Breast epithelium (tissue), 3 donors: Measurements from ENCODE around the gene BLOC1S6.

Experiments
- POLR2A ChIP-seq: fragments of 450-650 bp; IDR thresholded peaks from one replicate; pipeline ENCODE4 v1.6.1; 2016; ENCODE audit warnings: antibody characterized with exemption, mild to moderate bottlenecking, moderate library complexity
- POLR2AphosphoS5 ChIP-seq, 3 donors: sonication (generic); formaldehyde crosslinking; IDR thresholded peaks; one replicate each; pipeline ENCODE4 v1.6.1; 2017; ENCODE audit warnings: antibody characterized with exemption in 3 of 3
- TF ChIP-seq, protein P1 (sequence below), 3 donors: fragments of 450-650 bp; IDR thresholded peaks; one replicate each; pipeline ENCODE4 v1.5.1; 2016 to 2017; ENCODE audit warnings: antibody characterized with exemption in 3 of 3, mild to moderate bottlenecking in 3 of 3, moderate library complexity in 3 of 3

DNA sequence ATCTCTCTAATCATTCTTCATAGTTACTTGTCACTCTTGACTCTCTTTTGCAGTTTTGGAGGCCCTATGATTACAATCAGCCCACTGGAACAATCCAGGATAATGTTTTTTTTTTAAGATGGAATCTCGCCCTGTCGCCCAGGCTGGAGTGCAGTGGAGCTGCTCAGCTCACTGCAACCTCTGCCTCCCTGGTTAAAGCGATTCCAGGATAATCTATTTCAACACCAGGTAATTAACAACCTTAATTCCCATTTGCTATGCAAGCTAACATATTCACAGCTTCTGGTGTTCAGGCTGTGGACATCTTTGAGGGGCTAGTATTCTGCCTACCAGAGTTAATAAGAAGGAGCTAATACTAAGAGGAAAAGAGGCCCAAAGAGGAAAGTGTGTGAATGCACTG is 1.1 kb upstream of the BLOC1S6 start:
- TF ChIP-seq, protein P1, sequence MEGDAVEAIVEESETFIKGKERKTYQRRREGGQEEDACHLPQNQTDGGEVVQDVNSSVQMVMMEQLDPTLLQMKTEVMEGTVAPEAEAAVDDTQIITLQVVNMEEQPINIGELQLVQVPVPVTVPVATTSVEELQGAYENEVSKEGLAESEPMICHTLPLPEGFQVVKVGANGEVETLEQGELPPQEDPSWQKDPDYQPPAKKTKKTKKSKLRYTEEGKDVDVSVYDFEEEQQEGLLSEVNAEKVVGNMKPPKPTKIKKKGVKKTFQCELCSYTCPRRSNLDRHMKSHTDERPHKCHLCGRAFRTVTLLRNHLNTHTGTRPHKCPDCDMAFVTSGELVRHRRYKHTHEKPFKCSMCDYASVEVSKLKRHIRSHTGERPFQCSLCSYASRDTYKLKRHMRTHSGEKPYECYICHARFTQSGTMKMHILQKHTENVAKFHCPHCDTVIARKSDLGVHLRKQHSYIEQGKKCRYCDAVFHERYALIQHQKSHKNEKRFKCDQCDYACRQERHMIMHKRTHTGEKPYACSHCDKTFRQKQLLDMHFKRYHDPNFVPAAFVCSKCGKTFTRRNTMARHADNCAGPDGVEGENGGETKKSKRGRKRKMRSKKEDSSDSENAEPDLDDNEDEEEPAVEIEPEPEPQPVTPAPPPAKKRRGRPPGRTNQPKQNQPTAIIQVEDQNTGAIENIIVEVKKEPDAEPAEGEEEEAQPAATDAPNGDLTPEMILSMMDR (IDR thresholded peaks at IDR 0.05): no peak
- TF ChIP-seq POLR2A: no peak
- TF ChIP-seq POLR2AphosphoS5 (IDR thresholded peaks at IDR 0.05): no peak
